SIG-M5 treated with dmso at 0.1 percent for 504 hours (cell line): ENCODE measurements around the gene RAI2.
"Not testable (repeated sequence)": the region's sequence is repeated elsewhere in the genome, so short reads cannot be mapped to it uniquely, and the experiment has no call there.

Source experiments
- DNase-seq: peaks from one replicate; lab custom pipeline; 2025; ENCODE audit not compliant: unreplicated experiment; lab: John Stamatoyannopoulos, UW

RAI2 gene

DNA sequence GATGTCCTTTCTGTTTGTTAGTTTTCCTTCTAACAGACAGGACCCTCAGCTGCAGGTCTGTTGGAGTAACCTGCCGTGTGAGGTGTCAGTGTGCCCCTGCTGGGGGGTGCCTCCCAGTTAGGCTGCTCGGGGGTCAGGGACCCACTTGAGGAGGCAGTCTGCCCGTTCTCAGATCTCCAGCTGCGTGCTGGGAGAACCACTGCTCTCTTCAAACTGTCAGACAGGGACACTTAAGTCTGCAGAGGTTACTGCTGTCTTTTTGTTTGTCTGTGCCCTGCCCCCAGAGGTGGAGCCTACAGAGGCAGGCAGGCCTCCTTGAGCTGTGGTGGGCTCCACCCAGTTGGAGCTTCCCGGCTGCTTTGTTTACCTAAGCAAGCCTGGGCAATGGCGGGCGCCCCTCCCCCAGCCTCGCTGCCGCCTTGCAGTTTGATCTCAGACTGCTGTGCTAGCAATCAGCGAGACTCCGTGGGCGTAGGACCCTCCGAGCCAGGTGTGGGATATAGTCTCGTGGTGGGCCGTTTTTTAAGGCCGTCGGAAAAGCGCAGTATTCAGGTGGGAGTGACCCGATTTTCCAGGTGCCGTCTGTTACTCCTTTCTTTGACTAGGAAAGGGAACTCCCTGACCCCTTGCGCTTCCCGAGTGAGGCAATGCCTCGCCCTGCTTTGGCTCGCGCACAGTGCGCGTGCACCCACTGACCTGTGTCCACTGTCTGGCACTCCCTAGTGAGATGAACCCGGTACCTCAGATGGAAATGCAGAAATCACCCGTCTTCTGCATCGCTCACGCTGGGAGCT lies 74.3 kb downstream of the RAI2 start:
- not testable (repeated sequence) for DNase-seq

DNA sequence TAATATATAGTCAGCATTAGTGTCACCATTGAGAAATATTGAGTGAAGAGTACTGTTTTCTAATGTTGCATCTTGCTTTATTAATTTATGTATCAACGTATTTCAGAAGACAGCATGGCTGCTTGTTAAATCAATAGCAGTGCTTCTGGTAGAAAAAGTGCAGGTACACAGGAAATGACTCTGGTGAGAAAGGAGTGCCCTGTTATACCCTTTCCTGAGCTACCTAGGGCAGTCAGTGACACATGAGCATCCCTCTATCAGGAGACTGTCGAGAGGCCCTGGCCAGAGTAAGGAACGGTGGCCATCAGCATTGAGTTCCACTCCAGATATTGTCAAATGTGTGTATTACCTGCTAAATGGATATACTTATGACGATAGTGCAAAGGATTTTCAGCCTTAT lies 81.7 kb downstream of the RAI2 start:
- no peak for DNase-seq

DNA sequence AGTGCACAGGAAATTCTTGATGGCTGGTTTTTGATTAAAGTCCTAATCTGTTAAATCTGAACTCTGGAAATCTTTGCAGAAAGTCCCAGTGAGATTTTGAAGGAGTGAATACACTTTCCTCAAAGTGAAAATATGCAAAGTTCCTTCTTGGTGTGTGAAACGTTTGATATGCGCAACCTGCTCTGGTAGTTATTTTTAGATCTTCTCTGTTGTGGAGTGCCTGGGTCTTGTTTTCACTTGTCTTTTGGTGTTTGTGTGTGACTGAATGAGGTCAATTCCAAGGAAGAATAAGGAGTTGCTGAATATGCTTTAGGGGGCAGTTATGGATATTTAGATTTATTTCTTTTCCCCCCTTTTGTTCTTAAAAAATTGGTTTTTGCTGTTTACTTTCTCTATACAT lies 82.1 kb downstream of the RAI2 start:
- DNase-seq = no peak

DNA sequence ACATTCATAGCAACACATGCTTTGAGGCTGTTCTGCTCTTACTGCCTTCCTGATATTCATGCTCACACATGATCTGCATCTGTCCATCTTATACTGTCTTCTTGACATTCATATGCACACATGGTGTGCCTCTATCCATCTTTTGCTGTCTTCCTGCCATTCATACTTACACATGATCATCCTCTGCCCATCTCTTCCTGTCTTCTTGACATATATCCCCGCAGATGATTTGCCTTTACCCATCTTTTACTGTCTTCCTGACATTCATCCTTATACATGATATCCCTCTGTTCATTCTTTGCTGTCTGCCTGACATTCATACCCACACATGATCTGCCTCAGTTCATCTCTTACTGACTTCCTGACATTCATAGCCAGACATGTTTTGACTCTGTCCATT lies 87.0 kb downstream of the RAI2 start:
- DNase-seq = no peak

- DNase-seq = no peak
Observed at GRCh38 chrX:17773221-17773876, 87.7 kb downstream of the RAI2 start.

GRCh38 chrX:17769701-17770269 lies 91.3 kb downstream of the RAI2 start:
- no peak for DNase-seq

DNA sequence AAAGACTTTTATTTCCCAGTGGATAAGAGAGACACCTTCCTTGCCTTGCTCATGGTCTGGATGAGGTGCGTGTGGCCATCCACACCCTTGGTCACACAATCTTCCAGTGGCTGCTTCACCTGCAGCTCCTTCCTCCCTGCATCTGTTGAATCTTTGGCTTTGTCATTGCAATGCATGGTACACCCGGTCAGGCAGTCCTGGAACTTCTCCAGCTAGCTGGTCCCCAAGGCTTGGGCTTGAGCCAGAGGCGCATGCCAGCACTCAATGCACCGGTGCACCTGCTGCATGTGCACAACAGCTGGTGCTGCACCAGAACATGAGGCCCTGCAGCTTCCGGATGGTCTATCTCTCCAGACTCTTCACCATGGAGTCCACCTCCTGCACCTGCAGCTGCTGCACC lies 92.1 kb downstream of the RAI2 start:
- DNase-seq = no peak

GRCh38 chrX:17767734-17768133 lies 93.4 kb downstream of the RAI2 start:
- no peak for DNase-seq

GRCh38 chrX:17759990-17760389 lies 101.1 kb downstream of the RAI2 start:
- DNase-seq = no peak

DNA sequence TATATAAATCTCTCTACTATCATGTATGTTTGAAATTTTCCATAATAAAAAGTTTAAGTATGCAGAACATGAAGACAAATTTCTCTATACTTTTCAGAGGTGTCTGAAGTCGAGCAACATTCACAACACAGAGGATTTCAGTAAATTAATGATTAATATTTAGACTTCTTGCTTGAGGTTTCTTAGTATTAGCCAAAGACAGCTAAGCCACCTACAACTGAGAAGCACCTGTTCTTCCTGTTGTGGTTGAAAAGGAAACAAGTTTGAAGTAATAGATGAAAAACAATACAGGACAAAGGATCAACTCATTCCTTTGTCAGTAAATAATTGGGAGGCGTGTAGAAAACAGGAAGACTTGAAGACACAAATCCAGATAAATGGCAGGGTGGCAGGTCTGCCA lies 102.7 kb downstream of the RAI2 start:
- DNase-seq = no peak

GRCh38 chrX:17750436-17750835 lies 110.7 kb downstream of the RAI2 start:
- no peak for DNase-seq
